Glutamatergic neuron (in vitro differentiated cells): Measurements from ENCODE around the gene EPN3. TPM values are rescaled to one million over a fixed set of nuclear protein-coding genes. Genes with fewer than 3 reads are reported as not detected.

Source experiments
- DNase-seq: peaks from one replicate; pipeline ENCODE4 v3.0.0; 2022
- H3K27ac Mint-ChIP-seq: one replicate; pipeline ENCODE4 v1.8.0; 2020; ENCODE audit warnings: mild to moderate bottlenecking, mixed read lengths, inconsistent platforms; ENCODE audit not compliant: unreplicated experiment
- H3K27me3 Mint-ChIP-seq: one replicate; pipeline ENCODE4 v1.8.0; 2020; ENCODE audit warnings: mild to moderate bottlenecking, moderate library complexity, mixed read lengths, inconsistent platforms; ENCODE audit not compliant: unreplicated experiment
- H3K36me3 Mint-ChIP-seq: one replicate; pipeline ENCODE4 v1.8.0; 2020; ENCODE audit warnings: mild to moderate bottlenecking, mixed read lengths, inconsistent platforms; ENCODE audit not compliant: unreplicated experiment
- H3K4me1 Mint-ChIP-seq: one replicate; pipeline ENCODE4 v1.8.0; 2020; ENCODE audit warnings: mild to moderate bottlenecking, low read depth, mixed read lengths, inconsistent platforms; ENCODE audit not compliant: unreplicated experiment
- H3K4me3 Mint-ChIP-seq: one replicate; pipeline ENCODE4 v1.8.0; 2020; ENCODE audit warnings: mild to moderate bottlenecking, mixed read lengths, inconsistent platforms; ENCODE audit not compliant: unreplicated experiment
- H3K9me3 Mint-ChIP-seq: one replicate; pipeline ENCODE4 v1.8.0; 2020; ENCODE audit warnings: mild to moderate bottlenecking, moderate library complexity, mixed read lengths, inconsistent platforms; ENCODE audit not compliant: unreplicated experiment
- total RNA-seq: library from RNA; stranded (reverse); fragmentation: NEBNext Ultra II Directional; extraction: Animal tissue kit (Norgen Biotek cat#: 25700); gene quantifications from one replicate; pipeline ENCODE4 v1.2.1, GENCODE V29; 2021; ENCODE audit not compliant: unreplicated experiment
- TF ChIP-seq, protein P1 (sequence below): fragments of 200-600 bp; sonication (generic); IDR thresholded peaks from one replicate; pipeline ENCODE4 v1.5.0; 2021; ENCODE audit not compliant: partially characterized antibody, unreplicated experiment

The EPN3 gene
- total RNA-seq, 1 donor from 2014 or later: 0.12 TPM

DNA sequence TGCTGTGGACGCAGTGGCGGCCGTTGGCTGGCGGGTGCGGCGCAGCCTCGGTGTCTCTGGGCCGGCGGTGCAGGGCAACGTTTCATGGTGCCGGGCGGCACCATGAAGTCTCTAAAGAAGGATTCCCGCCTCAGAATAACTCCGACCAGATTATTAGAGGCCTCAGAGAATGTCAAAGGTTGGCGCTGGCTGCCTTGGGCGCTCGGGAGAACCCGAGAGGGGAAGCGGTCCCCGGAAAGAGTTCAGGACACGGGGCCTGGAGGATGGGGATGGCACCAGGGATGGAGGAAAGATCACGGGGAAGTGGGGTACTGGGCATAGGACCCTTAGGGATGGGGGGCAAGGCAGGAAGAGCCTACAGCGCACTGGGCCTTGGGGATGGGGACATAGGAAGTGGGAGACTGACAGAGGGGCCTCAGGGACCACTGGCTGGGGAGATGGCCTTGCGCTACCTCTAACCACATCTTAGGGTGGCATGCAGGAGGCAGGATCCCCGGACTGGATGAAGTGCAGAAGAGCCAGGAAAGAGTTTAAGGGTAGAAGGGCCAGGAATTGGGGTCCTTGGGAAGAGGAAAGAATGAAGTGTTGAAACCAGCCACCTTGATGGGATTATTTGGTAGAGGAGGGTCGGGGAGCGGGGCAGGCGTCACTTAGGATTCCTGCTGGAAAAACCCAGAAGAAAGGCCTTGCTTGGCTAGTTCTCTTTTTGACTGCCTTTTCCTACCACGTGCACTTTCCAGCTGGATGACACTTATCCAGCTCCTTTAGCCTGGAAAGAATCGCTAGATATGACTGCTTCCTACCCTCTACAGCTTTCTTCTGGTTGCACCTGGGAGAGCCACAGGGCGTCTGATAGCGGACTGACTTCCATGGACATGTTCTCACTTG, 23.7 kb upstream of the EPN3 start:
- H3K4me3 Mint-ChIP-seq: peak overlapping the region; percentile 93
- no peak for DNase-seq
- peak overlapping the region; percentile 46 for H3K27ac Mint-ChIP-seq
- H3K36me3 Mint-ChIP-seq: no peaks in the 10 kb centered on the region
- peaks cover 14% of the 10 kb centered on the region for H3K27me3 Mint-ChIP-seq
- H3K4me1 Mint-ChIP-seq: peaks cover 10% of the 10 kb centered on the region
- peaks cover 6% of the 10 kb centered on the region for H3K9me3 Mint-ChIP-seq
- TF ChIP-seq, protein P1, sequence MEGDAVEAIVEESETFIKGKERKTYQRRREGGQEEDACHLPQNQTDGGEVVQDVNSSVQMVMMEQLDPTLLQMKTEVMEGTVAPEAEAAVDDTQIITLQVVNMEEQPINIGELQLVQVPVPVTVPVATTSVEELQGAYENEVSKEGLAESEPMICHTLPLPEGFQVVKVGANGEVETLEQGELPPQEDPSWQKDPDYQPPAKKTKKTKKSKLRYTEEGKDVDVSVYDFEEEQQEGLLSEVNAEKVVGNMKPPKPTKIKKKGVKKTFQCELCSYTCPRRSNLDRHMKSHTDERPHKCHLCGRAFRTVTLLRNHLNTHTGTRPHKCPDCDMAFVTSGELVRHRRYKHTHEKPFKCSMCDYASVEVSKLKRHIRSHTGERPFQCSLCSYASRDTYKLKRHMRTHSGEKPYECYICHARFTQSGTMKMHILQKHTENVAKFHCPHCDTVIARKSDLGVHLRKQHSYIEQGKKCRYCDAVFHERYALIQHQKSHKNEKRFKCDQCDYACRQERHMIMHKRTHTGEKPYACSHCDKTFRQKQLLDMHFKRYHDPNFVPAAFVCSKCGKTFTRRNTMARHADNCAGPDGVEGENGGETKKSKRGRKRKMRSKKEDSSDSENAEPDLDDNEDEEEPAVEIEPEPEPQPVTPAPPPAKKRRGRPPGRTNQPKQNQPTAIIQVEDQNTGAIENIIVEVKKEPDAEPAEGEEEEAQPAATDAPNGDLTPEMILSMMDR: no peak

DNA sequence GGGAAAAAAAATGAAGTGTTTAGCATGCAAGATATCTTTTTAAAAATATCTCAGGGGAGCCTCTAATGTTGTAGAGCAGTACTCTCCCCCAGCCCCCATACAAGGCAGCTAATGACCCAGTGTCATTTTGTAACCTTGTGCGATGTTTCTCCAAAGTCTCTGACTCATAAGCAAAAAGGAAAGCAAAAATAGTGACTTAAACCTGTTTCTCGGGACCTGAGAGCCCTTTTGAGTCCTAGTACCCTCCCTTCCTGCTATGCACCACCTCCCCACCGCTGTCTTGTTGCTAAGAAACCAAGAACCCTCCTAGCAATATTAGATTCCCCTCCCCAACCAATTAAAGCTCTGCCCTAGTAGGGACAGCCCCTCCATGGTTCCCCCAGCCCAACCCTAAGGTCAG, 21.5 kb upstream of the EPN3 start:
- Mint-ChIP-seq H3K27ac (no peak overlapping the region), H3K4me3 (no peak overlapping the region), H3K36me3 (no peaks in the 10 kb centered on the region), H3K4me1 (peaks cover 10% of the 10 kb centered on the region), H3K9me3 (peaks cover 4% of the 10 kb centered on the region), H3K27me3 (peaks cover 9% of the 10 kb centered on the region)
- no peak for DNase-seq
- TF ChIP-seq, protein P1: no peak

DNA sequence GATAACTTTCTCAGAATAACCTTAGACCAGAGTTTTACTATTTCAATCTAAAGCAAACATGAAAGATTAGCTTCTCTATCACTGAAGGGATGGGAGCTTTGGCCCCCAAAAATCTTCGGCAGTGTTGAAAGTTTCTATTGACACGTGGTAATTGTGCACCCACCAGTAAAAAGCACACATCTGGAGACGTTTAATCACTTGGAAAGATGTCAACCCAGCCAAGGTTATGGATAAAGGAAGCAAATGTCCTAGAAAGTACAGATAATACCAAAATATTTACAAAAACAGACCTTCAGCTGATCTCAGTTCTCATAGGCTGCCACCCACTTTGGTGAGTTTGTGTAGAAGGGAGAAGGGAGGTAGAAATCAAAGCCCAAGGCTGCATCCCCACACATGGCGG, 19.0 kb upstream of the EPN3 start:
- TF ChIP-seq, protein P1: no peak
- Mint-ChIP-seq H3K27ac (no peak overlapping the region), H3K4me3 (no peak overlapping the region), H3K36me3 (no peaks in the 10 kb centered on the region), H3K9me3 (no peaks in the 10 kb centered on the region), H3K4me1 (peaks cover 13% of the 10 kb centered on the region), H3K27me3 (peaks cover 9% of the 10 kb centered on the region)
- DNase-seq: no peak

DNA sequence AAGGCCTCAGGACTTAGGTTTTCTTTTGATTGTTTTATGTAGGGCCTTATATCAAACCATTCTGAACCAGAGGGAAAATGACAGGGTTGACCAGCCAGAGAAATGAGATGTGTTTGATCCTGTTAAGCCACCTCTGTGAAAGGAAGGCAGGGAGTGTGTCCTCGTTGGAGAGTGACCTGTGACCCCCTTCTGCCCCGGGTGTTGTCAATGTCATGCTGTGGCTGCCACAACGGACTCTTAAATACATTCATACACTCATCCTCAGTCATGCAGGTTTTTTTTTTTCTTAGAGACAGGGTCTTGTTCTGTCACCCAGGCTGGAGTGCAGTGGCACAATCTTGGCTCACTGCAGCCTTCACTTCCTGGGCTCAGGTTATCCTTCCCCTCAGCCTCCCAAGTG, 18.1 kb upstream of the EPN3 start:
- Mint-ChIP-seq H3K36me3 (no peaks in the 10 kb centered on the region), H3K27ac (no peak overlapping the region), H3K4me1 (peaks cover 18% of the 10 kb centered on the region), H3K27me3 (peaks cover 5% of the 10 kb centered on the region), H3K4me3 (no peak overlapping the region), H3K9me3 (no peaks in the 10 kb centered on the region)
- no peak for DNase-seq
- TF ChIP-seq, protein P1: no peak
